HG03521 (cell line): ENCODE data around the gene CHSY1.

ENCODE experiments used
- ATAC-seq: cut with Tn5 transposase; IDR thresholded peaks from one replicate; pipeline ENCODE4 v1.9.1; 2021; ENCODE audit warnings: mild to moderate bottlenecking, moderate library complexity; ENCODE audit not compliant: unreplicated experiment

Gene CHSY1

GRCh38 chr15:101213147-101213546 is 38.7 kb downstream of the CHSY1 start:
- no peak for ATAC-seq

- no peak for ATAC-seq
Measured at GRCh38 chr15:101211897-101212296, 40.0 kb downstream of the CHSY1 start.

GRCh38 chr15:101210466-101210865 is 41.4 kb downstream of the CHSY1 start:
- peak; percentile 27 for ATAC-seq

DNA sequence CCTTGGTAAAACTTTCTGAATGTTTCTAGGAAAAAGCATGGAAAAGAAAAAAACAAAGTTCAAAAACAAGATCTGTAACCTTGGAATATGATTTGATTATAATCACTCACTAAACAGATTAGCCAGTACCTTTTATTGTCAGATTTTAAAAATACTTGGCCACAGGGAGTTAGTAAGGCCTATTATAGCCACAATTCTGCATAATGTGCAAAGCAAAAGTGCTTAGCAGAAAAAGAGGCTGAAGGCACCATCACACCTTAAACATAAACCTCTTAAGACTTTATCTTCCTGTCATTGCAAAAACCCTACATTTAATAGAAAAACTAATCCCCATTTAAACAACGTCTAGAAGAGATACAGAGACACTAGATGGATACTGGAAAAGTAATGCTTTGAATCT is 41.8 kb downstream of the CHSY1 start:
- peak; percentile 33 for ATAC-seq

GRCh38 chr15:101209285-101209845 is 42.5 kb downstream of the CHSY1 start:
- no peak for ATAC-seq

- no peak for ATAC-seq
Measured at GRCh38 chr15:101207867-101208288, 44.0 kb downstream of the CHSY1 start.

- no peak for ATAC-seq
Measured at GRCh38 chr15:101206176-101206591, 45.7 kb downstream of the CHSY1 start.

GRCh38 chr15:101204739-101205535 is 46.9 kb downstream of the CHSY1 start:
- ATAC-seq, result no peak

DNA sequence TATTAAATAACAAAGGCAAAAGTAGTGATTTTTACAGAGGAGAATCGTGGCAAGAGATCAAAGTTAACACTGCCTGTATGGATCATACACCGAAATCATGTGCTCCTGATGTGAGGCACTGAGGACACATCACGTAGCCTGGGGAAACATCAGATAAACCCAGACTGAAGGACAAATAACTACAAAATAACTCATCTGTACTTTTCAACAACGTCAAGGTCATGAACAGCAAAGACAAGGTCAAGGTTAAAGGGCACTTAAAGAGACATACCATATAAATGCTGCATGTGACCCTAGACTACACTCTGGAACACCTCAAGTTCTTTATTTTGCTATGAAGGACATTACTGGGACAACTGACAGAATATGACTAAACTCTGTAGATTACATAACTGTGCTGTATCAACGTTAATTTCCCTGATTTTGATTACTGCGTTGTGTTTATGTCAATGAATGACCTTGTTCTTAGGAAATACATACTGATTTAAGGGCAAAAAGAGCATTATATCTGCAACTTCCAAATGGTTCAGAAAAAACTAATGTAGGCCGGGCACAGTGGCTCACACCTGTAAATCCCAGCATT is 48.1 kb downstream of the CHSY1 start:
- no peak for ATAC-seq

GRCh38 chr15:101203029-101203573 is 48.7 kb downstream of the CHSY1 start:
- ATAC-seq, result no peak

GRCh38 chr15:101201411-101202174 is 50.3 kb downstream of the CHSY1 start:
- ATAC-seq, result no peak

GRCh38 chr15:101200181-101200580 is 51.7 kb downstream of the CHSY1 start:
- no peak for ATAC-seq

- ATAC-seq, result no peak
Measured at GRCh38 chr15:101198800-101199199, 53.0 kb downstream of the CHSY1 start.

GRCh38 chr15:101198031-101198575 is 53.7 kb downstream of the CHSY1 start:
- ATAC-seq, result no peak

GRCh38 chr15:101194546-101195125 is 57.2 kb downstream of the CHSY1 start:
- ATAC-seq, result no peak

GRCh38 chr15:101193806-101194545 is 57.9 kb downstream of the CHSY1 start:
- no peak for ATAC-seq

DNA sequence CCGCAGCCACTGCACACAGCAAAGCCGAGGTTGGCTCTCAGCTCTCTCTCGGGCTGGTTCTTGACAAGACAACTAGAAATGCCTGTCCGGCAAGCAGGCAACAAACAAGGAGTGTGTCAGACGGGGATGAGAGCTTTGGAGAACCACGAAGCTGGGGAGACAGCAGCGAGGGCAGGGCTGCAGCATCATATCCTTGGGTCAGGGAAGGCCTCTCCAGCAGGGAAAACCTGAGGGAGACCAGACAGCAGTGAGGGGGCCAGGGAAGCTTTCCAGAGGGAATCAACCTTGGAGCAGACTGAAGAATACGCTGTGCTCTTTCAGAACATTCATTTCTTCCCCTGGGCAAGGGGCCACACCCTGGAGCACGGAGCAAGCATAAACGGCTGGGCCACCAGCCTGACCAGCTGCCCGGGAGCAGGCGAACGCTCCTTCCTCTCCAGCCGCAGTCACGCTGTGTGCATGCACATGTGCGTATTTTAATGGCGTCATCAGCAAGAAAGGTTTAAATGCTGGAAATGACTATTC is 58.7 kb downstream of the CHSY1 start:
- ATAC-seq, result no peak

GRCh38 chr15:101192081-101192480 is 59.8 kb downstream of the CHSY1 start:
- ATAC-seq, result no peak

- no peak for ATAC-seq
Measured at GRCh38 chr15:101191242-101191641, 60.6 kb downstream of the CHSY1 start.
